NCI-H748 treated with DMSO at 0.1 percent for 48 hours (cell line): Measurements from ENCODE around the gene MTHFD2L.
"Not testable (repeated sequence)": the region's sequence is repeated elsewhere in the genome, so short reads cannot be mapped to it uniquely, and the experiment has no call there.

Experiments
- DNase-seq: peaks from one replicate; lab custom pipeline; 2025; lab: John Stamatoyannopoulos, UW

Gene MTHFD2L

DNA sequence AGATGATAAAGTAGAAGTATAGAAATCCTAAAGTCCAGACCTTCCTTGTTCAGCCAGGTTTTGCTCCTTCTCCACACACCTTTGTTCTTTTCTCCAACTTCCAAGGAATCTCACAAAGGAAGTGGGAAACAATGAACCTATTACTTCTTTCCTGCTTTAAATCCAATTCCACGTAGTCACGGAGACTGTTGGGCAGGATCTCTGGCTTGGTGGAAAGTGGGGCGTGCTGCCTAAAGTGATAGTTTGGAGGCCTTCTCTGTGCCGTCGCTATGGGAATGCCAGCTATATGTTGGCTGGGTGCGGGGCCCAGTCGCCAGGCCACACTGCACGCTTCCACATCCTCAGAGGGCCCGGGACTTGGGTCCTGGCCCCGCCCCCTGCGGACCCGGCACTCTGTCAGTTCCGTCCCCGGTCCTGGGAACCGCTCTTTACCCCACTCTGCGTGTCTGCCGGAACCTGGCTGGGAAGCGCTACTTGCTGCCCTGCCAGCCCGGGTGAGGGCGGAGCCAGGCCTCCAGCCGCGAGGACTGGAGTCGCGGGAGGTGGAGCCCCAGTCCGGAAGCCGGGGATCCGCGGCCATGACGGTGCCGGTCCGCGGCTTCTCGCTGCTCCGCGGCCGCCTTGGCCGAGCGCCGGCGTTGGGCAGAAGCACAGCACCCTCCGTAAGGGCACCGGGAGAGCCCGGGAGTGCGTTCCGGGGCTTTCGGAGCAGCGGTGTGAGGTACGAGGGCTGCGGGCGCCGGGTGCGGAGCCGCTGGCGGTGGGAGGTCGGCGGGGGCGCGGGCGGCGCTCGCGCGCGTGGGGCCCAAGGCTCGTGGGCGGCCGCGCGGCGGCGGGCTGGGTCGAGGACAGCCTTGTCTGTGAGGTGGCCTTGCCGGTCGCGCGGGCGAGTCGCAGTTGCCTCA lies at the start of gene MTHFD2L:
Gene MTHFD2L (plus strand): TSS at position 558 of the 905 bp plus-strand sequence. CDS start 21 bp downstream, at position 579.
- DNase-seq: peak; percentile 72

GRCh38 chr4:74108457-74109115 lies 49.3 kb upstream of the MTHFD2L start:
- no peak for DNase-seq

- no peak for DNase-seq
These were observed 48.6 kb upstream of the MTHFD2L start for GRCh38 chr4:74109116-74109869.

- DNase-seq: no peak
These were observed 47.9 kb upstream of the MTHFD2L start for GRCh38 chr4:74109870-74110605.

- DNase-seq: no peak
These were observed 47.2 kb upstream of the MTHFD2L start for GRCh38 chr4:74110670-74111069.

GRCh38 chr4:74111306-74111975 lies 46.5 kb upstream of the MTHFD2L start:
- no peak for DNase-seq

- DNase-seq: no peak
These were observed 45.9 kb upstream of the MTHFD2L start for GRCh38 chr4:74111990-74112389.

GRCh38 chr4:74112399-74113105 lies 45.4 kb upstream of the MTHFD2L start:
- DNase-seq: no peak

- no peak for DNase-seq
These were observed 43.7 kb upstream of the MTHFD2L start for GRCh38 chr4:74114234-74114633.

- DNase-seq: no peak
These were observed 40.8 kb upstream of the MTHFD2L start for GRCh38 chr4:74117024-74117534.

- no peak for DNase-seq
These were observed 39.1 kb upstream of the MTHFD2L start for GRCh38 chr4:74118600-74119338.

- no peak for DNase-seq
These were observed 37.8 kb upstream of the MTHFD2L start for GRCh38 chr4:74120086-74120485.

DNA sequence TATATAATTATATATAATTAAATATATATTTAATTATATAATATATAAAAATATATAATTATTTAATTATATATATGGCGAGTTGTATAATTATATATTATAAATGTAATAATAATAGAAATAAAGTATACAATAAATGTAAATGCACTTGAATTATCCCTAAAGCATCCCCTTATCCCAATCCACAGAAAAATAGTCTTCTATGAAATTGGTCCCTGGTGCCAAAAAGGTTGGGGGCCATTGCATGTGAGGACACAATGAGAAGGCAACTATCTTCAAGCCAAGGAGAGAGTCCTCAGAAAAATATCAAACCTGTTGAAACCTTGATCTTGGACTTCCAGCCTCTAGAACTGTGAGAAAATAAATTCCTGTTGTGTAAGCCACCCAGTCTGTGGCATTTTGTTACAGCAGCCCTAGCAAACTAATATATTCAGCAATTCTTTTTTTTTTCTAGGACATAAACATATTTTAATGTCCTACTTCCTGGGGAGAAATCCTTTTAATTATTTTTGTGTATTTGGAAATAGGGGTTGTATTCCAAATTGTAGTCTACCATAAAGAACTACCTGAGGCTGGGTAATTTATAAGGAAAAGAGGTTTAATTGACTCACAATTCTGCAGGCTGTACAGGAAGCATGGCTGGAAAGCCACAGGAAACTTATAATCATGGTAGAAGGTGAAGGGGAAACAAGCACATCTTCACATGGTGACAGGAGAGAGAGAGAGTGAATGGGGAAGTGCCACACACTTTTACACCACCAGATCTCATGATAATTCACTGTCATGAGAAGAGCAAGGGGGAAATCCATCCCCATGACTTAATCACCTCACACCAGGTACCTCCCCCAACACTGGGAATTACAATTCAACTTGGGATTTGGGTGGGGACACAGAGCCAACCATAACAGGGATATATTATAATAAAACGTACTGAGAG lies 36.0 kb upstream of the MTHFD2L start:
- no peak for DNase-seq

- DNase-seq: no peak
These were observed 34.7 kb upstream of the MTHFD2L start for GRCh38 chr4:74123065-74123728.

GRCh38 chr4:74125029-74125428 lies 32.9 kb upstream of the MTHFD2L start:
- DNase-seq: no peak

DNA sequence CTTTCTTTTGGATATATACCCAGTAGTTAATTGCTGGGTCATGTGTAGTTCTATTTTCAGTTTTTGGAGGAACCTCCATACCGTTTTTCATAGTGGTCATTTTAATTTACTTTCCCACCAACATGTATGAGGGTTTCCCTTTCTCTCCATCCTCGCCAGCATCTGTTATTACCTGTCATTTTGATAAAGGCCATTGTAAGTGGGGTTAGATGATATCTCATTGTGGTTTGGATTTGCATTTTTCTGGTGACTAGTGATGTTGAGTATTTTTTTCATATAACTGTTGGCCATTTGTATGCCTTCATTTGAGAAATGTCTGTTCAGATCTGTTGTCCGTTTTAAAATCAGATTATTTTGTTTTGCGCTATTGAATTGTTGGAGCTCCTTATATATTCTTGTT lies 30.2 kb upstream of the MTHFD2L start:
- no peak for DNase-seq

DNA sequence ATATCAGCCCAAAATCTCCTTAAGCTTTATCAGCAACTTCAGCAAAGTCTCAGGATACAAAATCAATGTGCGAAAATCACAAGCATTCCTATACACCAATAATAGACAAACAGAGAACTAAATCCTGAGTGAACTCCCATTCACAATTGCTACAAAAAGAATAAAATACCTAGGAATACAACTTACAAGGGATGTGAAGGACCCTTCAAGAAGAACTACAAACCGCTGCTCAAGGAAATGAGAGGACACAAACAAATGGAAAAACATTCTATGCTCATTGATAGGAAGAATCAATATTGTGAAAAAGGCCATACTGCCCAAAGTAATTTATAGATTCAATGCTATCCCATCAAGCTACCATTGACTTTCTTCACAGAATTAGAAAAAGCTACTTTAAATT lies 27.1 kb upstream of the MTHFD2L start:
- DNase-seq: not testable (repeated sequence)

GRCh38 chr4:74132188-74132587 lies 25.7 kb upstream of the MTHFD2L start:
- DNase-seq: not testable (repeated sequence)
